ENCODE measurements around the gene DNAH17. TPM values are rescaled to one million over a fixed set of nuclear protein-coding genes. Genes with fewer than 3 reads are reported as not detected.

DNAH17 gene
- polyA plus RNA-seq, 3 donors, result 0.01 to 0.51 (median 0.11) TPM

DNA sequence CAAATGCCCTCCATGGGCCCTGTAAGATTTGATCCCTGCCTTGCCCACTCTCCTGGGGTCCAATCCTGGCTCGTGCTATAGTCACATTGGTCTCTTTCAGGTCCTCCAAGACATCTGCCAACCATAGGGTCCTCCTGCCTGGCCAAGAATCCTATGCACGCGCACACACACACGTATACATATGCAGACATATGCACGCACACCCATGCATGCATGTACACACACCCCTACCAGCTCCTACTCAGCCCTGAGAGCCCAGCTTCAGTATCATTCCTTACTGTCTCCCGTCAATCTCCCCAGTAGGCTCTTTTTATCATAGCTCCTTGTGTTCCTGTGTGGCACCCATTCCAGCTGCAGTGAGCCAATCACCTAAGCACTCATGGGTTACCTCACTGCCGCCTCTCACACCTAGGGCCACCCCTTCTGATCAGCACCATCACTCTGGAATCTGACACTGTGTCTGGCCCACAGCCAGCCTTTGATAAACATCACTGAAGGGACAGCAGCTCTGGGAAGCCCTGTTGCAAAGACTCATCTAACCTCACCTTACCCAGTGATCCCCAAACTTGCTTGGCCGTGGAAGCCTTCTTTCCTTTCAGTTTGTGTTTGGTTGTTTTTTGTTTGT, 7.9 kb upstream of the DNAH17 start:
- no peak for DNase-seq
- intact Hi-C loops (cut with micrococcal nuclease), result no loop called here
- H3K27me3 ChIP-seq (ENCODE audit: control insufficient read depth in 2 of 2, insufficient read depth in 2 of 2, low read length in 2 of 2), result no peaks in the 10 kb centered on the region
- Mint-ChIP-seq H3K36me3 (peaks cover 0 to 2% of the 10 kb centered on the region in 2 donors), H3K4me3 (peak overlapping the region in 1 of 2 donors; percentile 22), H3K4me1 (peaks cover 38% of the 10 kb centered on the region), H3K27me3 (ENCODE audit: low read depth in 3 of 3) (peaks cover 2 to 9% (median 4%) of the 10 kb centered on the region in 3 donors), H3K27ac (no peak overlapping the region), H3K9me3 (peaks cover 0 to 2% (median 0%) of the 10 kb centered on the region in 7 donors)
- H3K79me2 ChIP-seq (ENCODE audit: insufficient read depth, low read length), result no peaks in the 10 kb centered on the region
- WGBS (ENCODE audit: insufficient coverage), result 96% methylated on average over 7 of the region's 8 CpGs
- H3K9me3 ChIP-seq (replicated peaks in 1 of 2; ENCODE audit: control insufficient read depth in 1 of 2, insufficient read depth in 1 of 2, low read length in 2 of 2), result no peaks in the 10 kb centered on the region
- H2AFZ ChIP-seq (ENCODE audit: insufficient read depth, low read depth, low read length, poor library complexity, severe bottlenecking), result no peak overlapping the region
- TF ChIP-seq CTCF (IDR thresholded peaks at IDR 0.05), result no peak
- H3K27ac ChIP-seq (ENCODE audit: low read depth in 1 of 2, low read length in 2 of 2), result no peak overlapping the region
- H3K4me1 ChIP-seq (ENCODE audit: control insufficient read depth in 1 of 2, insufficient read depth in 2 of 2, low read length in 2 of 2), result peaks cover 20 to 28% of the 10 kb centered on the region in 2 donors
- no peaks in the 10 kb centered on the region for H3K36me3 ChIP-seq (replicated peaks in 1 of 2; ENCODE audit: control insufficient read depth in 1 of 2, insufficient read depth in 2 of 2, low read length in 2 of 2)
- H3K4me2 ChIP-seq (replicated peaks; ENCODE audit: extremely low read depth, low read length, poor library complexity, severe bottlenecking), result no peak overlapping the region
- no peaks in the 10 kb centered on the region for H4K20me1 ChIP-seq (ENCODE audit: insufficient read depth, low read length)
- no peak overlapping the region for H3K4me3 ChIP-seq (replicated peaks in 1 of 3; ENCODE audit: low read depth in 2 of 3, low read length in 3 of 3)
- H3K9ac ChIP-seq (ENCODE audit: insufficient read depth, low read length, poor library complexity, severe bottlenecking), result no peak overlapping the region

- 40% methylated on average over 2 of the region's 4 CpGs for WGBS (ENCODE audit: insufficient coverage)
- TF ChIP-seq CTCF (IDR thresholded peaks at IDR 0.05), result no peak
- peak; percentile 21 to 56 (median 49) for DNase-seq
These were observed 5.9 kb upstream of the DNAH17 start for GRCh38 chr17:78583091-78583490.

More at GRCh38 chr17:78583091-78583490, 5.9 kb upstream of the DNAH17 start:
- peaks cover 2 to 9% (median 2%) of the 10 kb centered on the region in 3 donors for H3K27me3 Mint-ChIP-seq (ENCODE audit: low read depth in 3 of 3)
- Histone ChIP-seq H2AFZ (ENCODE audit: insufficient read depth, low read depth, low read length, poor library complexity, severe bottlenecking) (no peak overlapping the region), H3K4me2 (replicated peaks; ENCODE audit: extremely low read depth, low read length, poor library complexity, severe bottlenecking) (no peak overlapping the region), H3K9me3 (replicated peaks in 1 of 2; ENCODE audit: control insufficient read depth in 1 of 2, insufficient read depth in 1 of 2, low read length in 2 of 2) (no peaks in the 10 kb centered on the region), H3K27me3 (ENCODE audit: control insufficient read depth in 2 of 2, insufficient read depth in 2 of 2, low read length in 2 of 2) (no peaks in the 10 kb centered on the region), H3K36me3 (replicated peaks in 1 of 2; ENCODE audit: control insufficient read depth in 1 of 2, insufficient read depth in 2 of 2, low read length in 2 of 2) (no peaks in the 10 kb centered on the region), H4K20me1 (ENCODE audit: insufficient read depth, low read length) (no peaks in the 10 kb centered on the region), H3K4me1 (ENCODE audit: control insufficient read depth in 1 of 2, insufficient read depth in 2 of 2, low read length in 2 of 2) (peaks cover 24 to 34% of the 10 kb centered on the region in 2 donors), H3K79me2 (ENCODE audit: insufficient read depth, low read length) (no peaks in the 10 kb centered on the region), H3K27ac (ENCODE audit: low read depth in 1 of 2, low read length in 2 of 2) (no peak overlapping the region), H3K4me3 (replicated peaks in 1 of 3; ENCODE audit: low read depth in 2 of 3, low read length in 3 of 3) (no peak overlapping the region), H3K9ac (ENCODE audit: insufficient read depth, low read length, poor library complexity, severe bottlenecking) (no peak overlapping the region)
- peaks cover 0 to 2% (median 0%) of the 10 kb centered on the region in 7 donors for H3K9me3 Mint-ChIP-seq
- no peaks in the 10 kb centered on the region for H3K36me3 Mint-ChIP-seq
- H3K4me1 Mint-ChIP-seq, result peaks cover 42% of the 10 kb centered on the region
- H3K27ac Mint-ChIP-seq, result peak overlapping the region in 3 of 7 donors; percentile 37 to 64 (median 37)
- intact Hi-C loops (cut with micrococcal nuclease), result no loop called here
- H3K4me3 Mint-ChIP-seq, result no peak overlapping the region

All from CD14-positive monocyte (primary cell).